Upper lobe of left lung (tissue), 4 donors: ENCODE data around the gene OPCML.

Experiments
- EP300 ChIP-seq, 4 donors: sonication (generic); formaldehyde crosslinking; IDR thresholded peaks; one replicate each; pipeline ENCODE4 v1.5.1; 2017; ENCODE audit warnings: antibody characterized with exemption in 4 of 4, control low read depth in 2 of 4
- POLR2A ChIP-seq, 4 donors: fragments of 450-650 bp; IDR thresholded peaks; one replicate each; pipeline ENCODE4 v1.5.1; 2016 to 2017; ENCODE audit warnings: antibody characterized with exemption in 4 of 4, mild to moderate bottlenecking in 2 of 4
- TF ChIP-seq, protein P1 (sequence below), 6 experiments: fragments of 450-650 bp in 4 of 6; fragments of 200-600 bp in 2 of 6; sonication (generic) in 2 of 6; IDR thresholded peaks; one replicate each; pipeline ENCODE4 v1.5.1; 2016 to 2019; ENCODE audit warnings: antibody characterized with exemption in 6 of 6

DNA sequence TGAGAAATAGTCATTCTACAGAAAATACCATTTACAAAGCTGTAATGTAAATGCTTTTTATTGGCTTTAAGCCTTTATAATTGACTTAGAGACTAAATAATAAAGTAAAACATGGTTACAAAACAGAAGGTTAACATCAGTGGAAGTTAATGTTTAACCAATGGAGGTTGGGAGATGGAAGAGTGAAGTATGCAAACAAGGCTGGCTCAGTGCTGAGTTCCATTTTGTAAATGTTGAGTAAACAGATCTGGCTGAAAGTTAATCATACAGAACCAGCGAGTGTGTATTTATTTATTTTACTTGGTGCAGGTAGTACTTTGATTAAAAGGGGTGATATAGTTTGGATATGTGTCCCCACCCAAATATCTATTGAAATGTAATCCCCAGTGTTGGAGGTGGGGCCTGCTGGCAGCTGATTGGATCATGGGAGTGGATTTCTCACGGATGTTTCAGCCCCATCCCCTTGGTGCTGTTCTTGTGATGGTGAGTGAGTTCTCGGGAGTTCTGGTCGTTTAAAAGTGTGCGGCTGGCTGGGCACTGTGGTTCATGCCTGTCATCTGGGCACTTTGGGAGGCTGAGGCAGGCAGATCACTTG is 827.4 kb downstream of the OPCML start:
- TF ChIP-seq POLR2A (IDR thresholded peaks at IDR 0.05), result no peak
- TF ChIP-seq EP300 (IDR thresholded peaks at IDR 0.05), result no peak
- TF ChIP-seq, protein P1, sequence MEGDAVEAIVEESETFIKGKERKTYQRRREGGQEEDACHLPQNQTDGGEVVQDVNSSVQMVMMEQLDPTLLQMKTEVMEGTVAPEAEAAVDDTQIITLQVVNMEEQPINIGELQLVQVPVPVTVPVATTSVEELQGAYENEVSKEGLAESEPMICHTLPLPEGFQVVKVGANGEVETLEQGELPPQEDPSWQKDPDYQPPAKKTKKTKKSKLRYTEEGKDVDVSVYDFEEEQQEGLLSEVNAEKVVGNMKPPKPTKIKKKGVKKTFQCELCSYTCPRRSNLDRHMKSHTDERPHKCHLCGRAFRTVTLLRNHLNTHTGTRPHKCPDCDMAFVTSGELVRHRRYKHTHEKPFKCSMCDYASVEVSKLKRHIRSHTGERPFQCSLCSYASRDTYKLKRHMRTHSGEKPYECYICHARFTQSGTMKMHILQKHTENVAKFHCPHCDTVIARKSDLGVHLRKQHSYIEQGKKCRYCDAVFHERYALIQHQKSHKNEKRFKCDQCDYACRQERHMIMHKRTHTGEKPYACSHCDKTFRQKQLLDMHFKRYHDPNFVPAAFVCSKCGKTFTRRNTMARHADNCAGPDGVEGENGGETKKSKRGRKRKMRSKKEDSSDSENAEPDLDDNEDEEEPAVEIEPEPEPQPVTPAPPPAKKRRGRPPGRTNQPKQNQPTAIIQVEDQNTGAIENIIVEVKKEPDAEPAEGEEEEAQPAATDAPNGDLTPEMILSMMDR (IDR thresholded peaks at IDR 0.05), result no peak
